GM18861 (cell line): ENCODE results near the gene PPM1H.
"Not testable (repeated sequence)": the region's sequence is repeated elsewhere in the genome, so short reads cannot be mapped to it uniquely, and the experiment has no call there.

Source experiments
- ATAC-seq: cut with Tn5 transposase; IDR thresholded peaks from one replicate; pipeline ENCODE4 v1.9.1; 2021; ENCODE audit not compliant: unreplicated experiment

Gene PPM1H

GRCh38 chr12:62934799-62935674, at the start of gene PPM1H:
TSS of gene PPM1H (minus strand) at chr12:62935150. CDS start at chr12:62934736, 414 bp downstream.
- peak; percentile 72 for ATAC-seq

GRCh38 chr12:62983594-62983993, 48.6 kb upstream of the PPM1H start:
- ATAC-seq, result no peak

GRCh38 chr12:62978768-62979167, 43.8 kb upstream of the PPM1H start:
- ATAC-seq, result no peak

- ATAC-seq, result no peak
Measured at GRCh38 chr12:62977883-62978282, 42.9 kb upstream of the PPM1H start.

- ATAC-seq, result no peak
Measured at GRCh38 chr12:62977418-62977817, 42.5 kb upstream of the PPM1H start.

- ATAC-seq, result no peak
Measured at GRCh38 chr12:62976110-62976662, 41.2 kb upstream of the PPM1H start.

GRCh38 chr12:62971769-62972525, 37.0 kb upstream of the PPM1H start:
- no peak for ATAC-seq

GRCh38 chr12:62969695-62970094, 34.7 kb upstream of the PPM1H start:
- ATAC-seq, result no peak

GRCh38 chr12:62967701-62968100, 32.8 kb upstream of the PPM1H start:
- ATAC-seq, result no peak

GRCh38 chr12:62966990-62967506, 32.1 kb upstream of the PPM1H start:
- no peak for ATAC-seq

- ATAC-seq, result not testable (repeated sequence)
Measured at GRCh38 chr12:62966446-62966989, 31.6 kb upstream of the PPM1H start.

GRCh38 chr12:62965700-62966099, 30.8 kb upstream of the PPM1H start:
- not testable (repeated sequence) for ATAC-seq

- not testable (repeated sequence) for ATAC-seq
Measured at GRCh38 chr12:62965242-62965641, 30.3 kb upstream of the PPM1H start.

GRCh38 chr12:62963486-62964041, 28.6 kb upstream of the PPM1H start:
- ATAC-seq, result no peak

- no peak for ATAC-seq
Measured at GRCh38 chr12:62960324-62960723, 25.4 kb upstream of the PPM1H start.

- no peak for ATAC-seq
Measured at GRCh38 chr12:62959745-62960144, 24.8 kb upstream of the PPM1H start.

GRCh38 chr12:62957233-62957953, 22.4 kb upstream of the PPM1H start:
- ATAC-seq, result no peak

GRCh38 chr12:62955678-62956077, 20.7 kb upstream of the PPM1H start:
- ATAC-seq, result no peak

- ATAC-seq, result no peak
Measured at GRCh38 chr12:62950317-62950716, 15.4 kb upstream of the PPM1H start.

GRCh38 chr12:62948123-62948522, 13.2 kb upstream of the PPM1H start:
- no peak for ATAC-seq
